T-helper 1 cell treated with Interleukin-12 subunit alpha and Interleukin-12 subunit beta and Interleukin-4 antibody, amounts not matched to agents 30 ng/mL and 1 ng/mL, for 36 hours (primary cell): Measurements from ENCODE around the gene MCOLN3. TPM values are rescaled to one million over a fixed set of nuclear protein-coding genes. Genes with fewer than 3 reads are reported as not detected.

Experiments used
- intact Hi-C: fragments of 100-400 bp; cut with micrococcal nuclease; formaldehyde crosslinking; loops from one replicate; pipeline ENCODE4 v1.15.1; 2024
- total RNA-seq: library from RNA; stranded (reverse); gene quantifications from 2 replicates; pipeline ENCODE4 v1.2.3, GENCODE V29; 2022

MCOLN3 gene
- total RNA-seq, 1 donor from 2014 or later = 12.3 TPM

DNA sequence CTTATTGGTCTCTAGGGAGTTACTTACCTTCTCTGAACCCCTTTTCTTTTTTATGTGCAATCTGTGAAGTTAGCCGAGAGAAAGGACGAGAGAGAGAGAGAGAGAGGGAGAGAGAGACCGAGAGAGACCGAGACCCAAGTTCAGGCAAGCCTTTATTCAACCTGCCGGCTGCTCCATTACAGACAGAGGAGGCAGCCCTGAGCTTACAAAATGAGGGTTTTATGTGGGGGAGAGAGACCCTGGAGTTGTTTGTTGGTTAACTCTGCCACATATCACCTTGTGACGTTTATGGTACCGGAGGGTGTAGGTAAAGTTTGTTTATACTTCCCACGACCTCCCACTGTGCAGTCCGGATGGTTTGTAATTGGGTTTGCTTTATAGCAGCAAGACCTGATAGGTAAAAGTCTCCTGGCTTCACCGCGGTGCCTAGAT lies 1.5 kb upstream of the MCOLN3 start:
- intact Hi-C loops = loop anchor here (1.0 to 10.0 kb wide), 8 partner anchors 13 to 1545 kb away; partner anchors contain the start of genes C1orf52, SSX2IP and SYDE2

GRCh38 chr1:85047472-85048295 lies 616 bp downstream of the MCOLN3 start:
- intact Hi-C loops = loop anchor here (1.0 to 10.0 kb wide), 3 partner anchors 49 to 1543 kb away; partner anchors contain the start of gene SSX2IP

DNA sequence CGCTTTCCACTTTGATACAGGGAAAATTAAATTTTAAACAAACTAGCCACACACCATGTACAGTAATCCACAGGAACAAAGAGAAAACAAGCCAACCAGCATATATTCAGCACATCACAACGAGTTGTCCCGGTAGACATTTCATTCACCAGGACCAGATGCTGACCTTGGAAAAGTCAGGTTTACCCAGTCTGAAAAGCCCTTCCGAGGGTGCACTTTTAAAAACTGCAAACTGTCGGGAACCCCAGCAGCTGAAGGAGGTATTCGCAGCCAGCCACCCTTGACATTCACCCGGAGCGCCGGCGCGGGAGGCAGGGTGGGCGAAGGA lies 1.2 kb downstream of the MCOLN3 start:
- intact Hi-C loops = loop anchor here (5.0 to 10.0 kb wide), 2 partner anchors 355 to 1542 kb away; partner anchors contain the start of gene SSX2IP

DNA sequence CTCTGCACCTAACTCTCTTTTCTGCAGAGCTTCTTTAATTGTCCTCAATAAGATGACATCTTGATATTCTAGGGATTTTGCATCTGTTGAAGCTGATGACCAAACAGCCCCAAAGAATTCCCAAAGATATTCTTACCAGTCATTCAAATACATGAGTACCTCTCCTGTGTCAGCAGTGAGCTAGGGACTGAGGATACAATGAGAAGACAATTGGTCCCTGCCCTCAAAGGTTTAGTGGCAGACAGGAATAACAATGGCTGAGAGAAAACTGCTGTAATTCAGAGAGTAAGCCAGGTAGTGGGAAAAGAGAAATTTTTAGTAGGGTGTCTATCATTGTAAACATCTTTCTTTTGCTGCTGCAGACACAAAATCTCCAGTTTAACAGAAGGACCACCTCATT lies 5.9 kb downstream of the MCOLN3 start:
- intact Hi-C loops = loop anchor here (10.0 kb wide), 1 partner anchor 1538 kb away; no protein-coding TSS in a partner anchor

DNA sequence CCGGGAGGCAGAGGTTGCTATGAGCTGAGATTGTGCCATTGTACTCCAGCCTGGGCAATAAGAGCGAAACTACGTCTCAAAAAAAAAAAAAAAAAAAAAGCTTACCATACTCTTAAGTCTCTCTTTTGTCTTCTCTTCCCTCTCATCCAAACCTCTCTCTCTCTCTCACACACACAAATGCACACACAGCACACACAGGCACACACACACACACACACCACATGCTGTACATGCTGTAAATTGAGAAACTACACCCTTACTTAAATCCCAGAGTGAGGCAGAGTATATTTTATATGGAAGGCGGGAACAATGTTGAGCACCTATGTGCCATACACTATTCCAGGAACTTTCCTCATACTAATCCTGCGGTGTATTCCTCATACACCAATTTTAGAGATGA lies 6.5 kb downstream of the MCOLN3 start:
- intact Hi-C loops = loop anchor here (10.0 kb wide), 1 partner anchor 1537 kb away; no protein-coding TSS in a partner anchor

- intact Hi-C loops = no loop called here
Measured at GRCh38 chr1:85033221-85033620, 15.1 kb downstream of the MCOLN3 start.

DNA sequence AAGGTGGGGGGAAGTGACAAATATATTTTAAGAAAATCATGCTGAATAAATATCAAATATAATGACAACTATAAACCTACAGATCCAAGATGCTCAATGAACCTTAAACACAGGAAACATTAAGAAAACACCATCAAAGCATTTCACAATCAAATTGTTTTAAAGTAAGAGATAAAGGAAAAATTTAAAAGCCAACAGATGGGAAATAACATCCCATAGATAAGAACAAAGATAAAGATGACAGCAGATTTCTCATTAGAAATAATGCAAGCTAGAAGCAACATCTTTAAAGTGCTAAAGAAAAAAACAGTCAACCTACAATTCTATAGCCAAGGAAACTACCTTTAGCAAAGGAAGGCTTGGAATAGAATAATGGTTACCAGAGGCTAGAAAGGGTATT lies 17.8 kb downstream of the MCOLN3 start:
- intact Hi-C loops = no loop called here

DNA sequence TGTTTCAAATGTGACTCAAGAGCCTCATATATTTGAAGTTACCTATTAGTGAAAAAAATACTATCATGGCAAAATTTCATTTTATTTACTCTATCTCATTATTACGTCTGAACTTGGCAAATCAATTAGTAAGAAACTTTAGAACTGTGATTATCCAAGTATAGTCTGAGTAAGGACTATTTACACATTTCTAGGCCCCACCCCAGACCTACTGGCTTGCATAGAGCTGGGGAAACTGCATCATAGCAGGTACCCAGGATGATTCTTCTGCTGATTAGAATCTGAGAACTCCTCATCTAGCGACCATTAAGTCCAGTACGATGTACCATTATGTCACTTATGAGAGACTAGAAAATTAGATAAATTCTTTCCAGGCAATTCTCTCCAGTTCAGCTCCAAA lies 20.1 kb downstream of the MCOLN3 start:
- intact Hi-C loops = no loop called here

GRCh38 chr1:85027242-85027983 lies 20.9 kb downstream of the MCOLN3 start:
- intact Hi-C loops = loop anchor here (1.0 to 2.0 kb wide), 9 partner anchors 19 to 585 kb away; partner anchors contain the start of genes C1orf52 and MCOLN2

DNA sequence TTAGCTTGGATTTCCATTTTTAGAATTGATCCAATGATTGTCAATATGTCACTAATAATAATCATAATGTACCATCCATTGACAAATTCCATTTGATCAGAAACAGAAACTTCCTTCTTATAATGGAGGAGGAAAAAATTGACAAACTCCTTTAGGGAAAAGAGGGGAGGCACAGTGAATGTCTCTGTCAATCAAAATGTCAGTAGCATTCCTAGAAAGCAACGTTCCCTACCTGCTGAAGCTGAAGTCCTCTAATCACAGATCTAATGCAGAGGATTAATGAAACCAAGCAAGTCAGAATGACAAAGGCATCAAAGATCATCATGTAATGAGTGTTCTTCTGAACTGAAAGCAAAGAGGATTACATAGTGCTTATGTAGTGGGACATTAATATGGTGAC lies 22.4 kb downstream of the MCOLN3 start:
- intact Hi-C loops = loop anchor here (2.0 kb wide), 1 partner anchor 233 kb away; the partner anchor contains the start of gene C1orf52

DNA sequence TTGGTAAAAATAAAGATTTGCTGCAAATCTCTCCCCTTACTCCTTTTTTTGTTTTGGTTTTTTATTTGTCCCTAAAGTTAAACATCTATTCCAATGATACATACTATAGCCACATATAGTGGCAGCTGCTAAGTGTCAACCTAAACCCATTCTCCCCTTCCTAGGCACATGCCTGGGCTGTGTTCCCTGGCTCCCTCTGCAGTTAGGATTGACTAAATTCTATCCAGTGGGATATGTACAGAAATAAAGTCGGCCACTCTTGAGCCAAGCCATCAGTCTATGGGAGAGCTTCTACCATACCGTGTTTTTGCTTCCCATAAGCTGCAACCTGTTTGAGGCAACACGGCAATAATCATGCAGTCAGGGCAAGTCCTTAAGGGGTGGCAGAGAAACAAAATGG lies 23.6 kb downstream of the MCOLN3 start:
- intact Hi-C loops = no loop called here

GRCh38 chr1:85022700-85023099 lies 25.6 kb downstream of the MCOLN3 start:
- intact Hi-C loops = no loop called here

- intact Hi-C loops = no loop called here
Measured at GRCh38 chr1:85019994-85020393, 28.3 kb downstream of the MCOLN3 start.

DNA sequence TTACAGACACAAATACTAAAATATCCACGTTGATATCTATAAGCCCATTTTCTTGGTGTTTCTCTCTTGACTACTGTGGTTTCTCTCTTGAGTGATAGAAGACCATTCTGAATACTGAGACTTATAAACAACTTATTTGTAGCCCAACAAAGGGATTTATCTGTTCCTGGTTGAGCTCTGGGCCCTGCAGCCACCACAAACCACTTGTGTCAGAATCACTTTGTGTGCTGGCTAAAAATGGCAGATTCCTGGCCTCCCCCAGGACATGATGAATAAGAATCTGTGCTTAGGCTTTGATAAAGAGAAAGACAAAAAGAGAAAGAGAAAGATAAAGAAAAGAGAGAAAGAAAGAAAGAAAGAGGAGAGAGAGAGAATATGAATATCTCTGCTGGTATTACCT lies 32.5 kb downstream of the MCOLN3 start:
- intact Hi-C loops = no loop called here

DNA sequence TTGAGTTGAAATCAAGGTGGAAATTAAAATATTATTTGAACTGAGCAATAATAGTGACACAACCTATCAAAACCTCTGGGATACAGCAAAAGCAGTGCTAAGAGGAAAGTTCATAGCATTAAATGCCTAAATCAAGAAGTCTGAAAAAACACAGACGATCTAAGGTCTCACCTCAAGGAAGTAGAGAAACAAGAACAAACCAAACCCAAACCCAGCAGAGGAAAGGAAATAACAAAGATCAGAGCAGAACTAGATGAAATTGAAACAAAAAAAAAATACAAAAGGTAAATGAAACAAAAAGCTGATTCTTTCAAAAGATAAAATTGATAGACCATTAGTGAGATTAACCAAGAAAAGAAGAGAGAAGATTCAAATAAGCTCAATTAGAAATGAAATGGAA lies 42.7 kb downstream of the MCOLN3 start:
- intact Hi-C loops = loop anchor here (1.0 kb wide), 1 partner anchor 8 kb away; the partner anchor contains the start of gene MCOLN2

DNA sequence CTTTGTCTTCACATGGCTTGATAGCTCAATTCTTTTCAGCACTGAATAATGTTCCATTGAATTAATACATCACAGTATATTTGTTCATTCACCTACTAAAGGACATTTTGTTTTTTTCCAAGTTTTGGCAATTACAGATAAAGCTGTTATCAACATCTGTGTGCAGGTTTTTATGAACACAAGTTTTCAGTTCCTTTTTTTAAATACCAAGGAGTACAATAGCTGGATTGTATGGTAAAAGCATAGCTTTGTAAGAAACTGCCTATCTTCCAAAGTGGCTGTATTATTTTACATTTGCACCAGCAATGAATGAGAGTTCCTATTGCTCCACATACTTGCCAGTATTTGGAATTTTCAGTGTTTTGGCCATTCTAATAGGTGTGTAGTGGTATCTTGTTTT lies 46.6 kb downstream of the MCOLN3 start:
- intact Hi-C loops = no loop called here

DNA sequence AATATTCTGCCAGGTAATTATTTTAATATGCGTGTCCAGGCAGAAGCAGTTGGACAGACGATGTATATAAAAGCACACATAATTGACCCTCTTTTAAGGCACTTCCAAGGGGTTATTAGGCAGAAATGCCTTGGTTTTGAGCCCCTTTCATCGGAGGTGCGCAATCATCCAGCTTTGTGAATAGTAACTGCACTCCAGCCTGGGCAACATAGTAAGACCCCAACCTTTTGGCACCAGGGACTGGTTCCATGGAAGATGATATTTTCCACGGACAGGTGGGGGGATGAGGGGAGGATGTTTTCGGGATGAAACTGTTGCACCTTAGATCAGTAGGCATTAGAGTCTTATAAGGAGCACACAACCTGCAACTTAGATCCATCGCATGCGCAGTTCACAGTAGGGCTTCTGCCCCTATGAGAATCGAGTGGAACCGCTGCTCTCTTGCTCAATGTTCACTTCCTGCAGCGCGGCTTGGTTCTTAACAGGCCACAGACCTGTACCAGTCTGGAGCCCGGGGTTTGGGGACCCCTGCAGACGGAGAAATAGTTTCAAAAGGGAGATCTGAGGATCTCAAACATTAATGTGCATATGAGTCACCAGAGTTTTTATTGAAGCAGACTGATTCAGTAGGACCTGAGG lies 49.5 kb downstream of the MCOLN3 start:
- intact Hi-C loops = loop anchor here (1.0 to 10.0 kb wide), 9 partner anchors 50 to 906 kb away; partner anchors contain the start of genes CTBS, GNG5, MCOLN3 and PRKACB

DNA sequence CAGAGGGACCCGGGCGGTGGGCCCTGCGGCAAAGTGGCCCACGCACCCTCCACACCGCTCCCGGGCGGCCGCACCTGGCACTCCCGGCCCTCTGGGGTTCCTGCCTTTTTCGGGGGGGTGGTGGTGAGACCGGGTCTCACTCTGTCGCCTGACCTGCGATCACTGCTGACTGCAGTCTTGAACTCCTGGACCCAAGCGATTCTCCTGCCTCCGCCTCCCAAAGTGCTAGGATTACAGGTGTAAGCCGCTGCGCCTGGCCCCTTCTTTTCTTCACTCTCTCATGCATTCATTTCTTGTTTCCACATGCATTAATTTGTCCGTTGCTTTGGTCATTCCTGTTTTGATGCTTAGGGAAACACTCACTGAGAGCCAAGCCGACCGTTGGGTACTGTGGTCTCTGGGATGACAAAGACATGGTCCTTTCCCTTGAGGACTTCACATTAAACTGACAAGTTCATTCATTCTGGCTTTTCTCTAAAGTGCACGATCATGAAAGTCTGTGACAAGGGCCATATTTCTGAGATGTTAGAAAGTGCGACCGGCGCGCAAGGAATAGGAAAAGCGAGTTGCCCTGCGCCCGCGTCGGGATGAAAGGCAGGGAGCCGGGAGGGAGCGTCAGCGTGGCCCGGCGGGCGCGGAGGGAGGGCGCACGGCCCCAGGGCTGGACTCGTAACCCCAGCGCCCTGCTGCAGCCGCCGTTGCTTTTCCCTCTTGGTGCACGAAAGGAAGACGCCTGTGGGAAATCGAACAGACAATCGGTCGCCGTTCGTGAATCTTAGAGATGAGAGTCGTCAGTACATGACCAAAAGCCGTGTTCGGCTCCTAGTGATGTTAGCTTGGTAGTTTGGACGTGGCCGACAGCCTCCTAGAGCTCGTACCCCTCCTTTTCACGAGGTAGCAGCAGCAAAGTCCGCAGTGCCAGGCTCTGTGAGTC lies 50.4 kb downstream of the MCOLN3 start:
- intact Hi-C loops = loop anchor here (1.0 to 10.0 kb wide), 15 partner anchors 7 to 906 kb away; partner anchors contain the start of genes BCL10, C1orf52, CTBS and GNG5

DNA sequence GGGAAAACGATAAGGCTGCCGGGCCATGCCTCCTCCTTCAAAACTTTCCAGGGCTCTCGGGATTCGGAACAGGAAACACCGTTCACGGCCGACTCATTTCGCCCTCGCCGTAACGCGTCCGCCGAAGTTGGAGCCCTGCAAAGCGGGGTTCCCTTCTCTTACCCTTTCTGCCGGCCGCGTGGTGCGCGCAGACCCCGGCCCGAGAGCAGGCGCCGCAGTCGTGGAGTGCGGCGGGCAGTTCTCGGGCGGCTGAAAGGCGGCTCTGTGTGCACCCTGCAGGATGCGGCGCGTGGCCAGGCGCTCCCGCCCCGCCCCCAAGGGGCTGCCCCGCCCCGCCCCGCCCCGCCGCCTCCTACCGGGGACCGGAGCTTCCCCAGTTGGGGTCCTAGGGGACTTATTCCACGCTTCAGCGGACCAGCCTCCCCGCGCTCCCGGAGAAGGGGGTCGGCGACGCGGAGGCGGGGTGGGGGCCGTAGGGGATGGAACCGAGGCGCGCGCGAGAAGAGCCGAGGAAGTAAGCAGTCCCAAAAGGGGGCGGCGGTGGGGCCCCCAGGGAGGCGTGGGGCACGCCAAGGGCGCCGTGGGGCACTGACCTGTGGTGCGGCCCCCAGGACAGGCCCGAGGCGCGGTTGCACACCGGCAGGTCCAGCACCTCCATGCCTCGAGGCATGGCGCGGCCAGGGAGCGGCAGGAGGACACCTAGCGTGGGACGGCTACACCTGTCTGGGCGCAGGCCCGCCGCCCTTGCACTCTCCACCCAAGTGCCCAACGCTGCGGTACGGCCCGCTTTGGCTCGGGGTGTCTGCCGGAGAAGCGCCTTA lies 51.2 kb downstream of the MCOLN3 start, which contains the start of gene MCOLN2:
TSS of gene MCOLN2 (minus strand) at position 268 of the 821 bp plus-strand sequence. CDS start at position 27, 241 bp downstream.
- intact Hi-C loops = loop anchor here (1.0 to 10.0 kb wide), 14 partner anchors 8 to 905 kb away; partner anchors contain the start of genes BCL10, C1orf52, CTBS and PRKACB
